GM21825 (cell line): Measurements from ENCODE around the gene CALCR.

Experiments
- ATAC-seq: cut with Tn5 transposase; IDR thresholded peaks from one replicate; pipeline ENCODE4 v1.9.1; 2021; ENCODE audit warnings: mild to moderate bottlenecking, moderate library complexity; ENCODE audit not compliant: unreplicated experiment

Gene CALCR

DNA sequence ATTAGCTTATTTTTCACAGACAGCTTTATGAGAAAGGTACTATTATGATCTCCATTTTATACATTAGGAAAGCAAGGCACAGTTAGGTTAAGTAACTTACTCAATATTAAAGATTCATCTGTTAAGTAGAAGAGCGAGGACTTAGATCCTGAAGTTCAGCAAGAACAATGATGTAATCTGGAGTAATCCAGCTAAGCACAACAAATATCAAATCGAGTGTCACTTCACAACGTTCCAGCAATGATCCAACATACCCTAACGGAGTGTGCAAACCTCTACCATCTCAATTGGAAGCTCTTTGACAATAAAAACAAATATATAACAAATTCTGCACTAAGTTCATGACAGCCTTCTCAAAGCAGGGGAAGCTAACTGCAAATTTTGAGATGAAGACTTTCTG is 121.3 kb downstream of the CALCR start:
- no peak for ATAC-seq

GRCh38 chr7:93448176-93448575 is 126.3 kb downstream of the CALCR start:
- ATAC-seq = no peak

- no peak for ATAC-seq
Measured at GRCh38 chr7:93447509-93447908, 127.0 kb downstream of the CALCR start.

GRCh38 chr7:93442478-93443224 is 131.9 kb downstream of the CALCR start:
- ATAC-seq = no peak

DNA sequence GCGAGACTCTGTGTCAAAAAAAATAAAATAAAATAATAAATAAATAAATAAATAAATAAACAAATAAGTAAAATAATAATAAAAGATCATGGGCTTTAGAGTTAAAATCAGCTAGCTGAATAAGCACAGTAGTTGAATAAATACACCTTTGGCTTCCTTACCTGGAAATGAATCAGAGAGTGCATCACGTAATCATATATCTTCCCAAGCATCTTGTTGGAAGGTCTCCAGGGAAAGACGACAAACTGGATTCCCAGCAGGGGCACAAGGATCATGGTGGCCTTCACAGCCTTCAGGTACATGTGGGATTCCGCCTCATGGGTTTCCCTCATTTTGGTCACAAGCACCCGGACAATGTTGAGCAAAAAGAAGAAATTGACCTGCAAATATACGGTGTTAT is 138.7 kb downstream of the CALCR start:
- ATAC-seq = no peak

- no peak for ATAC-seq
Measured at GRCh38 chr7:93432130-93432529, 142.4 kb downstream of the CALCR start.

DNA sequence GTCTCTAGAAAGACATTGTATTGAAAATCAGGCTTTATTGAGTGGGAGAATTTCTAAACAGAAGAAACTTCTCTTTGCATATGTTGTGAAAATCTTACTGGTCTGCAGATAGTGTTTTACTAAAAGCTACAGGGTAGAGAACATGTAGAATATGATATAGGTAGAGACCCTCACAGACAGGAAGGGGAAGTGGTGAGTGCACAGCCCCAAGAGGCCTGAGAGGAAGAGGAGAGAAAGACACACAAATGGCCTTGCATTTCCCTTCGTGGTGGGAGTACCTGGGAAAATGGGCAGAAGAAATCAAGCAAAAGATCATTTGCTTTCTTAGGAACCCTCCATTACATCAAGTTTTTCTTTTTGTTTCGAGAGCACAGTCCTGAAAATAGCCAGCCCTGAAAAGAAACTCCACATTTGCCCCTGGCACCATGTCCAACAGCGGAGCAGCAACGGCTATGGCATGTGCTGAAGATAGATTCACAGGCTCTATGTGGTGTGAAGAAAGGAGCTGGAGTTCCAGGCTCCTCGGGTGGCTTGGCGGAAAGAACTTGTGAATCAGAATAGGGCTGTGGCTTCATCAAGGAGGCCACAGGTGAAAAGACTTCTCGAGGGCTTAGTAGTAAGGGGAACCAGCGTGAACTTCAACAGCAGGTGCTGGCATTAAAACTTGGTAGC is 143.5 kb downstream of the CALCR start:
- ATAC-seq = no peak

- ATAC-seq = no peak
Measured at GRCh38 chr7:93429563-93429962, 145.0 kb downstream of the CALCR start.

GRCh38 chr7:93427107-93427506 is 147.4 kb downstream of the CALCR start:
- ATAC-seq = no peak

GRCh38 chr7:93426155-93426696 is 148.3 kb downstream of the CALCR start:
- no peak for ATAC-seq

DNA sequence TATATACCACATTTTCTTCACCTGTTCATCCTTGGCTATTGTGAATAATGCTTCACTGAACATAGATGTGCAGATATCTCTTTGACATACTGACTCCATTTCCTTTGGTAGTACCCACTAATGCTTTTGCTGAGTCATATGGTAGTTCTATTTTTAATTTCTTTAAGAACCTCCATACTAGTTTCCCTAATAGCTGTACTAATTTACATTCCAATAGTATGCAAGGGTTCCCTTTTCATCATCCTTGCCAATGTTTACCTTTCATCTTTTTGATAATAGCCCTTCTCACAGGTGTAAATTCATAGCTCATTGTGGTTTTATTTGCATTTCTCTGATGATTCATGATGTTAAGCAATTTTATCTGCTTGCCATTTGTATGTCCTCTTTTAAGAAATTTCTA is 159.9 kb downstream of the CALCR start:
- no peak for ATAC-seq

DNA sequence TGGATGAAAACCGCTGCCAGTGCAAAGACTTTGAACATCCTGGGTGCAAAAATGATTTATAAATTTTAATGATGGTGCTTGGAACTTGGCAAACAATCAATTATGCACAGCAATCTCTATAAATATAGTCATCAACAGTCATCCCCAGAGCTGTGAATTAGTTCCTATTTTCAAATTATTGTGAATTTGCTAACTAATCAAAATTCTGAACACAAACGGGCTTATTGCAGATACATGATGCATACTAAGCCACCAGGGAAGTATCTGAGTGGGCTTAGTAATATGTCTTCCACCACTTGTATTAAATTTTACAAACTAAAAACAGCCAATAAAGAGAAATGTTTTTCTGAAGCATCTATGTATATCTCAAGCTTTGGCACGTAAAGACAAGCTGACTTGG is 165.2 kb downstream of the CALCR start:
- ATAC-seq = no peak

DNA sequence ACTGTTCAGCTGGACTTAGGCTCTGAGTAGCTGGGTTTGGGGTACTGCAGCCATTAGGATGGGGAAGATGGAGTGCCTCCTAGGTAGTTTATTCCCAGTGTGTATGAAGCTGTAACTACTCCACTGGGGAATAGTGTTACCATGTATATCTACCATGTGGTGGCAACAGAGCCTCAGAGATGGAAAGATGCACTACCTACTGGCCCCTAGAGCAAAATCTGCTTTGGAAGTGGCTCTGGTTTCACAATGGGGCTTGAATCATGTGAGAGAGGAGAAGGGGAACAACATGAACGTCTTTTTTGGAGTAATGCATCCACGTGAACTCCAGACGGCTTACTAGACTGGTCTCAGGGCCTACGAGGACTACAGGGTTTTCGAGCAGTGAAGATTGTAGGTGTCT is 167.3 kb downstream of the CALCR start:
- ATAC-seq = no peak

DNA sequence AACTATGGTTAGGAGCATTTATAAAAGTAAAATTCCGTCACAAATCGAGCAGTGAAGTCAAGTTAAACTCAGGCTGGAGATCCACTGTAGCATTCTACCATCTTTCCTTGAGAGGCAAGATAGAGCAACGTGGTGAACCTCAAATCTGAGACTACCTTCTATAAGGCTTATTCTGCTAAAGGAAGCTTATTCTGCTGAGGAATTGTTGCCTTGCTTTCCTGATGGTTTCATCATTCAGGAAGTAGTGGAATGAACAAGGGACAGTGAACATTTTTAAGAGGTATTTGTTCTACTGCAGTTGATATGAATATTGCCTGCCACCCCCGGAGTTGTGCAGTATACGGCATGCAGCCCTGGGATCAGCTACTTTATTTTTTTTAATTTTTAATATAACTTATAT is 171.6 kb downstream of the CALCR start:
- ATAC-seq = no peak

DNA sequence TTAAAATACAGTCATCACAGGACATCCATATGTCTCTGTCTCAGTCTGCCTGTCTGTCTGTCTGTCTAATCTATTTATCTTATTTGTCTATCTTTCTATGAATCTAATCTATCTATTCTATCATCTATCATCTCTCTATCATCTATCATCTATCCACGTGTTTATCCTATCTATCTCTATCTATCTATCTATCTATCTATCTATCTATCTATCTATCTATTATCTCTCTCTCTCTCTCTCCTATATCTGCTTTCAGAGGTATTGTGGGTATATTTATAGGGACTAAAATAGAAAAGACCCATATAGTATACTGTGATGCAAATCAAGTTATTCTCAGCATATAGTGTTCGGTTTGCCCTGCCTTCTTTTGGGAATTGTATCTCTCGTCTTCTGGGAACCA is 174.9 kb downstream of the CALCR start:
- no peak for ATAC-seq

- no peak for ATAC-seq
Measured at GRCh38 chr7:93392984-93393383, 181.5 kb downstream of the CALCR start.

GRCh38 chr7:93390660-93391059 is 183.9 kb downstream of the CALCR start:
- no peak for ATAC-seq

GRCh38 chr7:93382362-93382761 is 192.2 kb downstream of the CALCR start:
- no peak for ATAC-seq

- no peak for ATAC-seq
Measured at GRCh38 chr7:93378131-93378760, 196.3 kb downstream of the CALCR start.

GRCh38 chr7:93375603-93376002 is 198.9 kb downstream of the CALCR start:
- ATAC-seq = no peak
